ENCODE measurements around the gene SNRPE.
A peak's percentile ranks its signal among the peaks of the same experiment; 100 is the strongest.
"Not testable (repeated sequence)": the region's sequence is repeated elsewhere in the genome, so short reads cannot be mapped to it uniquely, and the experiment has no call there.

The SNRPE gene
- total RNA-seq, result 11.7 to 37.2 (median 23.3) reads per million in 17 experiments

GRCh38 chr1:203861379-203862184 is at the start of gene SNRPE:
SNRPE (plus strand) TSS chr1:203861599; CDS start chr1:203861660, 61 bp downstream.
- peak; percentile 98 to 99 (median 98) for DNase-seq

GRCh38 chr1:203813581-203814341 is 47.6 kb upstream of the SNRPE start:
- DNase-seq, result no peak

GRCh38 chr1:203818399-203818798 is 43.0 kb upstream of the SNRPE start:
- no peak for DNase-seq

GRCh38 chr1:203823306-203823705 is 38.1 kb upstream of the SNRPE start:
- no peak for DNase-seq

GRCh38 chr1:203826175-203826574 is 35.2 kb upstream of the SNRPE start:
- DNase-seq, result no peak

GRCh38 chr1:203828002-203828401 is 33.4 kb upstream of the SNRPE start:
- no peak for DNase-seq

- no peak for DNase-seq
These were observed 32.9 kb upstream of the SNRPE start for GRCh38 chr1:203828503-203828902.

- peak; percentile 24 to 62 (median 39) for DNase-seq
These were observed 32.2 kb upstream of the SNRPE start for GRCh38 chr1:203829247-203829646.

- no peak for DNase-seq
These were observed 25.9 kb upstream of the SNRPE start for GRCh38 chr1:203835476-203835875.

GRCh38 chr1:203839081-203839480 is 22.3 kb upstream of the SNRPE start:
- no peak for DNase-seq

- DNase-seq, result no peak
These were observed 21.1 kb upstream of the SNRPE start for GRCh38 chr1:203840208-203840808.

- DNase-seq, result no peak
These were observed 18.9 kb upstream of the SNRPE start for GRCh38 chr1:203842559-203842876.

- no peak for DNase-seq
These were observed 18.0 kb upstream of the SNRPE start for GRCh38 chr1:203843435-203843834.

- DNase-seq, result not testable (repeated sequence)
These were observed 8.3 kb upstream of the SNRPE start for GRCh38 chr1:203853112-203853511.

- DNase-seq, result no peak
These were observed 3.3 kb upstream of the SNRPE start for GRCh38 chr1:203858055-203858454.

GRCh38 chr1:203858975-203859374 is 2.4 kb upstream of the SNRPE start:
- DNase-seq, result no peak

- DNase-seq, result no peak
These were observed 888 bp upstream of the SNRPE start for GRCh38 chr1:203860396-203861025.

- DNase-seq, result no peak
These were observed 6.4 kb downstream of the SNRPE start for GRCh38 chr1:203867802-203868201.

- no peak for DNase-seq
These were observed 8.8 kb downstream of the SNRPE start for GRCh38 chr1:203870245-203870644.

- peak; percentile 58 to 71 (median 66) for DNase-seq
These were observed 9.9 kb downstream of the SNRPE start for GRCh38 chr1:203871114-203871880.

- DNase-seq, result no peak
These were observed 11.7 kb downstream of the SNRPE start for GRCh38 chr1:203873094-203873493.

- DNase-seq, result no peak
These were observed 17.0 kb downstream of the SNRPE start for GRCh38 chr1:203878422-203878821.

Measured in suppressor macrophage (primary cell).